ENCODE data around the gene IGHMBP2. TPM values are rescaled to one million over a fixed set of nuclear protein-coding genes. Genes with fewer than 3 reads are reported as not detected.

The IGHMBP2 gene
- total RNA-seq, 4 donors from 2014 or later: 25.2 to 195 (median 111) TPM

- DNase-seq: no peak
- Histone ChIP-seq H3K27ac (no peak overlapping the region), H3K36me3 (no peaks in the 10 kb centered on the region), H3K4me1 (no peaks in the 10 kb centered on the region), H3K4me3 (no peak overlapping the region), H3K27me3 (peaks cover 6% of the 10 kb centered on the region), H3K9me3 (no peaks in the 10 kb centered on the region)
- intact Hi-C loops (cut with DNase I; ENCODE audit: low total_unique reads): no loop called here
- TF ChIP-seq CTCF (IDR thresholded peaks at IDR 0.05) (no peak), POLR2AphosphoS5 (IDR thresholded peaks at IDR 0.05) (no peak), POLR2A (IDR thresholded peaks at IDR 0.05) (no peak), EP300 (IDR thresholded peaks at IDR 0.05; ENCODE audit: low read depth) (no peak)
- in situ Hi-C loops (cut with MboI; ENCODE audit: low pct_ligation_motif_present in 1 of 4, low pct_unique_long_range_greater_than_20kb in 1 of 4, low sequenced_read_pairs in 3 of 4): no loop called here
- 98 to 100% methylated on average over 1 to 2 of the region's 2 CpGs for WGBS, 2 donors (ENCODE audit: low coverage in 1 of 2)
Observed at GRCh38 chr11:68982134-68982533, 78.4 kb downstream of the IGHMBP2 start.

DNA sequence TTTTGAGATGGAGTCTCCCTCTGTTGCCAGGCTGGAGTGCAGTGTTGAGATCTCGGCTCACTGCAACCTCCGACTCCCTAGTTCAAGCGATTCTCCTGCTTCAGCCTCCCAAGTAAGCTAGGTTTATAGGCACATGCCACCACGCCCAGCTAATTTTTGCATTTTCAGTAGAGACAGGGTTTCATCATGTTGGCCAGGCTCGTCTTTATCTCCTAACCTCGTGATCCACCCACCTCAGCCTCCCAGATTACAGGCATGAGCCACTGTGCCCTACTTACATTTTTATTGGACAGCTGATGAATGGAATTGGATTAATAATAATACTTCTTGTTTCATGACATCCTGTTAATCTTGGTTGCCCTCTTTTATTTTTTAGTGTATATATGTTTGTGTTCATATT lies 80.1 kb downstream of the IGHMBP2 start:
- intact Hi-C loops (cut with DNase I; ENCODE audit: low total_unique reads): no loop called here
- WGBS, 2 donors (ENCODE audit: low coverage in 1 of 2): 58 to 69% methylated on average over 5 to 6 of the region's 6 CpGs
- TF ChIP-seq POLR2AphosphoS5 (IDR thresholded peaks at IDR 0.05) (no peak), CTCF (IDR thresholded peaks at IDR 0.05) (no peak), POLR2A (IDR thresholded peaks at IDR 0.05) (no peak), EP300 (IDR thresholded peaks at IDR 0.05; ENCODE audit: low read depth) (no peak)
- no peak for DNase-seq
- Histone ChIP-seq H3K36me3 (no peaks in the 10 kb centered on the region), H3K27me3 (peaks cover 6% of the 10 kb centered on the region), H3K27ac (no peak overlapping the region), H3K4me1 (no peaks in the 10 kb centered on the region), H3K4me3 (no peak overlapping the region), H3K9me3 (no peaks in the 10 kb centered on the region)
- in situ Hi-C loops (cut with MboI; ENCODE audit: low pct_ligation_motif_present in 1 of 4, low pct_unique_long_range_greater_than_20kb in 1 of 4, low sequenced_read_pairs in 3 of 4): no loop called here

GRCh38 chr11:68987211-68987610 lies 83.5 kb downstream of the IGHMBP2 start:
- intact Hi-C loops (cut with DNase I; ENCODE audit: low total_unique reads): no loop called here
- H3K4me1 ChIP-seq: no peaks in the 10 kb centered on the region
- TF ChIP-seq POLR2AphosphoS5 (IDR thresholded peaks at IDR 0.05) (no peak), EP300 (IDR thresholded peaks at IDR 0.05; ENCODE audit: low read depth) (no peak), POLR2A (IDR thresholded peaks at IDR 0.05) (no peak), CTCF (IDR thresholded peaks at IDR 0.05) (no peak)
- peaks cover 11% of the 10 kb centered on the region for H3K27me3 ChIP-seq
- DNase-seq: no peak
- H3K9me3 ChIP-seq: no peaks in the 10 kb centered on the region
- no peak overlapping the region for H3K4me3 ChIP-seq
- H3K36me3 ChIP-seq: no peaks in the 10 kb centered on the region
- no peak overlapping the region for H3K27ac ChIP-seq
- in situ Hi-C loops (cut with MboI; ENCODE audit: low pct_ligation_motif_present in 1 of 4, low pct_unique_long_range_greater_than_20kb in 1 of 4, low sequenced_read_pairs in 3 of 4): no loop called here

DNA sequence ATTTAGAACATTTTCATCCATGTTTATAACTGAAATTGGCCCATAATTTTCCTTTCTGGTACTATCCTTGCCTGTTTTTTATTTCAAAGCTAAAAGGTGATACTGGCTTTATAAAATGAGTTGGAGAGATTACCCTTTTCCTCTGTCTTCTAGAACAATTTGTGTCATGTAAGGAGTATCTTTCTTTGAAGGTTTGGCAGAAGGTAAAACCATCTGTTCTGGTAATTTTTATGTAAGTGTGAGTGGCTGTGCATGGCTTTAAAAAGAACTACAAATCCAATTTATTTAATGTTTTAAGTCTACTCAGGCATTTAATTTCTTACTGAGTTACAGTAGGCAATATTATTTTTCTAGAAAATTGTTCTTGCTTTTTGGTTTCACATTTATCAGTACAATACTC lies 84.8 kb downstream of the IGHMBP2 start:
- H3K4me1 ChIP-seq: no peaks in the 10 kb centered on the region
- in situ Hi-C loops (cut with MboI; ENCODE audit: low pct_ligation_motif_present in 1 of 4, low pct_unique_long_range_greater_than_20kb in 1 of 4, low sequenced_read_pairs in 3 of 4): no loop called here
- TF ChIP-seq EP300 (IDR thresholded peaks at IDR 0.05; ENCODE audit: low read depth): no peak
- TF ChIP-seq POLR2A (IDR thresholded peaks at IDR 0.05): no peak
- TF ChIP-seq POLR2AphosphoS5 (IDR thresholded peaks at IDR 0.05): no peak
- no peak for TF ChIP-seq CTCF (IDR thresholded peaks at IDR 0.05)
- H3K9me3 ChIP-seq: no peaks in the 10 kb centered on the region
- no peak overlapping the region for H3K27ac ChIP-seq
- no peak overlapping the region for H3K4me3 ChIP-seq
- intact Hi-C loops (cut with DNase I; ENCODE audit: low total_unique reads): no loop called here
- peaks cover 11% of the 10 kb centered on the region for H3K27me3 ChIP-seq
- DNase-seq: no peak
- H3K36me3 ChIP-seq: no peaks in the 10 kb centered on the region

Other genes starting within 250 kb of the IGHMBP2 start
- 10 to 100 TPM in 1 of 4 donors, 1 to 10 TPM in 1, not detected in 2; 1.9 to 14.1 TPM for gene GAL, start 219.3 kb upstream of the IGHMBP2 start, total RNA-seq
- 1 to 10 TPM in 3 of 4 donors, under 1 TPM in 1; 1.00 to 7.5 (median 4.2) TPM for gene TESMIN, start 152.4 kb upstream of the IGHMBP2 start, total RNA-seq
- gene CPT1A, start 62.0 kb upstream of the IGHMBP2 start, total RNA-seq: 100 to 1,000 TPM in 3 of 4 donors, 10 to 100 TPM in 1; 98.9 to 263 (median 177) TPM
- gene MRPL21, start 59 bp upstream of the IGHMBP2 start, total RNA-seq: 100 to 1,000 TPM in 1 of 4 donors, 10 to 100 TPM in 2, 1 to 10 TPM in 1; 9.0 to 121 (median 52.8) TPM
- not detected for gene MRGPRD, start 77.1 kb downstream of the IGHMBP2 start, total RNA-seq
- 100 to 1,000 TPM in 1 of 4 donors, 10 to 100 TPM in 3; 17.9 to 119 (median 43.6) TPM for gene MRGPRF, start 109.4 kb downstream of the IGHMBP2 start, total RNA-seq
- gene TPCN2, start 145.0 kb downstream of the IGHMBP2 start, total RNA-seq: 10 to 100 TPM; 16.8 to 25.4 (median 20.7) TPM